Measurements from ENCODE around the gene SNX27.

Gene SNX27

DNA sequence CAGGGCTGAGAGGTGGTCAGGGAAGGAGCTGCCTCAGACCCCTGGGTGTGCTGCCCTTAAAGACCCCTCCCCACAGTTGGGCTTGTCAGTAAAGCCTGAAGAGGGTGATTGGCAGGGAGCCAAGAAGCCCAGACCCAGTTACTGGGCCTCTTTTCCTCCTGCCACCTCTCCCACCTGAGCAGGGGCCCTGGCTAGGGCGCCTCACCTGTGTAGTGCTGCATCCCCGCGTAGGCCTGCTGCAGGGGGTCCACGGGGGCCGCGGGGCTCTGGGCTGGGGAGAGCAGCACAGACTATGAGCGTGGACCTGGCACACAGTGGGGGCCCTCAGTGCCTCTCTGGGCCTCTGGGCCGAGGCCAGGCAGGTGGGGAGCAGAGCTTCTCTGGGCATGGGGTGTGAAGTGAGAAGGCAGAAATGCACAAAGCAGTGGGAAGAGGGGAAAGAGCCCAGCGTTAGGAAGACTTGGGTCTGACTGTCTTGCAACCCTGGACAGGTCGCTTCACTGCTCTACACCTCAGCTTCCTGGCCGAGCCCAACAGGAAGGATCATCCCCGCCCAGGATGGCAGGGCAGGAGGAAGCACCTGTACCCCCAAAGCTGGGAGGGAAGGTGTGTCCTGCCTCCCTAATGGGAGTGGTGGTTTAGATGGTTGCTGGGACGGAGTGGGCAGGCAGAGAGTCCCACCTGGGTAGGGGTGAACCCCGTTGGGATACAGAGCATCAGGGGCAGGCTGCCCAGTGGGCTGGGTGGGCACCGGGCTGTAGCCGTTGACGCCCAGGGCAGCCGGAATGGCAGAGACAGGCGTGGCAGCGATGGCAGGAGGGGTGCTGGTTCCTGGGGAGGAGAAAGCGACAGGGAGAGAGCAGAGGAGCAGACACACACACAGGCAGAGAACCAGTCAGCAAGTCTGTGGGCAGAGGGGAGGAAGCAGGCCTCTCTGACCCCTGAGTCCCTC, 94.9 kb downstream of the SNX27 start:
- DNase-seq, result no peak

DNA sequence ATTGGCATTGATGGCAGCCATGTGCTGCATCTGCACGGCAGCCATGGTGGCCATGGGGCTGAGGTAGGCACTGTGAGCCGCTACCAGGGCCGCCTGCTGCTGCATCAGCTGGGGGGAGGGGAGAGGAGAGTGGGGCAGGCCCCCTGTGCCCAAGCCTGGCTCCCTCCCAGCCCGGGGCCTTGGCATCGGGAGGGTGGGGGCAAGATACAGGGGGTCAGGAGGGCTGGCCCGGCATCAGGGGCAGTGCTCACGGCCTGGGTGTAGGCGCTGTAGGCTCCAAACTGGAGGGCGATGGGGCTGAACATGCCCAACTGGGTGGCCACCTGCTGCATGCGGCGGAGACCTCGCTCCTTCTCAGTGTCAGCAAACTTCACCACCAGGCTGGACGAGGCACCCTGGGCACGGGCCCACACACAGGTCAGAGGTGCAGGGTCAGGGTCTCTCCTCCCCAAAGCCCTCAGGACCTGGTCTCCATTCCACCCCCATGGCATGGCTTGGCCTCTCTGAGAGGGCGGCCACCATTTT, 95.8 kb downstream of the SNX27 start:
- no peak for DNase-seq

DNA sequence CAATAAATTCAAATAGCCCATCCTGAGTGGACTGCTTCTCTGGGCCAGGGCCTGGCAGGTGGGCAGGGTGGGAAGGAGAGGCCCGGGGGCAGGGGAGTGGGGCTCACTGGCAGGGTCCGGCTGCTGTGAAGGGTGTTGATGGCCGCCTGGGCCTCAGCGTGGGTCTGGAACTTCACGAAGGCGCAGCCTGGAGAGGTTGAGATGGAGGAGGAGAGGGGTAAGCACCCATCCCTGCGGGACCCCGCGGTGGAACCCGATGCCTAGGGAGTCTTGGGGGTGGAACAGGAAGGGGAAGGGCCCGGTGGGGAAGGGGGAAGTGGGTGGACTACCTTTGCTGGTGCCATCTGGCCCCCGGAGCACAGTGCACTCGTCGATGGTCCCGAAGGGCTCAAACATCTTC, 97.0 kb downstream of the SNX27 start:
- DNase-seq, result no peak

DNA sequence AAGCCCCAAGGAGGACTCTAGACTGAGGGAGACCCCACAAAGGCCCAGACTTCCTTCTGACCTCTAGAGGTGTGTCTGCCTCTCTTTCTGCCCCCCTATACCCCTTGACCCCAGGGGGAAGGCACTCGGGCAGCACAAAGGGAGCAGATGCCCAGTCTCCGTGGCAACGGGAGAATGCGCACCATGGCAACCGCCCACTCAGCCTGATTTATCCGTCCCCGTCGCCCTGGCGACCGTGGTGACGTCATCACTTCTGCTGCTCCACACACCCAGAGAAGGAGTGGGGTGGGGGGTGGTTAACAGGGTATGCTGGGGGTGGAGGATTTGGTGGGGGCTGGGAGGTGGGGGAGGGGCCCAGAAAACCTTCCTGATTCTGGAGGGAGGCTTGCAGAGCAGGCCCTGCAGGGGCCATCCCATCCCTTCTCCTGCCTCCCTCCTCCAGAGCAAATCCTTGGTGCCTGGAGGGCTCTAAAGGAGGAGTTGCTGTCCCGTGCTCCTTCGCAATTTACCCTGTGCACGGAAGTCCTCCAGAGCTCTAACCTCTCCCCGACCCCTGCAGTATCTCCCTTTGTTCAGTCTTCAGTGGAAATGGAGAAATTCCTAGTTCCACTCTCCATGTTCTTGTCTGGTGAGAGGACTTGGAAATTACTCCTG, 98.5 kb downstream of the SNX27 start:
- DNase-seq, result no peak

DNA sequence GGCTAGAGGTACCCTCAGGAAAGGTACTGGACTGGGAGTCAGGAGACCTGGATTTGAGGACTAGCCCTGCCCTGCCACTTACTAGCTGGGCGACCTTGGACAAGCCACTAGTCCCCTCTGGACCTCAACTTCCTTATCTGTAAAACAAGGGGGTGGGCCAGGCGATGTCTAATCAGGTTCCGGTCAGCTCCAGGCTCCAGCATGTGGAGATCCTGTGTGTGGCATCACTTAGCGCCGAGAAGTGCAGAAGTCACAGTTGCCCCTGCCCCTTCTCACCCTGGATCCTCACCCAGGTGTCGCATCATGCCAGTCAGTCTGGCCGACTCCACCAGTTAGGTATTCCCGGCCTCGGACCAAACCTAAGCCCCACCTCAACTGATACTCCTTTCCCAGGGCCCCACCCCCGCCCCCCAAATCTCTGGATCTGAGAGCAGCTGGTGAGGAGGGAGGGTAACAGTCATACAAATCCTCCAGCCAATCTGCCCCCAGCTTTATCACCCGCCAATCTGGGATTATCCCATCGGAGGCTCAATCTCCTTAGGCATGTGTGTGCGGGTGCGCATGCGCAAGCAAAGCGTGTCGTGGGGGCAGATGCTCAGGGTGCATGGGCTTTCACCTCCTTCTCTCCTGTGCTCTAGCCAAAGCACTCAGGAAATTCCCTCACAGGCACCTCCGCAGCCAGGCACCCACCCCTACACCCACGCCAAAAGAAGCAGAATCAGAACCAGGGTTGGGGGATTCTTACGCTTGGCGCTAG, 99.4 kb downstream of the SNX27 start:
- no peak for DNase-seq

DNA sequence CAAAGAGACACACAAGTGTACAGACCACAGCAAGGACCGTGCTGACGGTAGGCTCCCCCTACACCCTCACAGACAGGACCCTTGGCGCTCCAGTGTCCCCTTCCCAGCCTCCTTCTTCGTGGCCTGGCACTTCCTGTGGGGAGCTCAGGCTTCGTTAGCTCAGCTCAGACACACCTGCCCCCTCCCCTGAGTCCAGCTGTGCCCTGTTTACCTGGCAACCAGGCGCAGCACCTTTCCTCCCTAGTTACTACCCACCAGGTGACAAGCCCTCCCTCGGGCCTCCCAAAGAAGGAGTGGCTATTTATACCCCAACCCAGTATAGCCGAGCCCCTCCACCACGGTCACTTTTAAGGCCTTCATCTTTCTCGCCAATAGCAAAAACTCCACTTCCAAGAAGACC, 100.1 kb downstream of the SNX27 start:
- no peak for DNase-seq

DNA sequence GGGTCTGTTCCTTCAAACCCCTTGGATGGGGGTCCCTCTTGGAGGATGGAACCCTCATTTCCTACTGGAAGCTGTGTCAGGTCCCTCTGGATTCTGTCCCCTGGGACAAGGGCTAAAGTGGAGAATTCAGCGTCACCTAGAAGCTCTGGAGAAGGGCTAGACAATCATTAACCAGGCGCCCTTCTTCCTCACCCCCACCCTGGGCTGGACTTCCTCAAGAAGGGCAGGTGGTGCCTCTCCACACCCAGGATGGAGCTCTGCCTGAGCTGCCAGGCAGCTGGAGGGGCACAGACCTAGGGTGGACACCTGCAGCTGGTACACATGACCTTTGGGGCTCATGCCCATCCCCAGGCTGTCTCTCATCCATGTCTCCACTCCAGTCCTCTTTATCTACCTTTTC, 101.2 kb downstream of the SNX27 start:
- DNase-seq, result no peak

DNA sequence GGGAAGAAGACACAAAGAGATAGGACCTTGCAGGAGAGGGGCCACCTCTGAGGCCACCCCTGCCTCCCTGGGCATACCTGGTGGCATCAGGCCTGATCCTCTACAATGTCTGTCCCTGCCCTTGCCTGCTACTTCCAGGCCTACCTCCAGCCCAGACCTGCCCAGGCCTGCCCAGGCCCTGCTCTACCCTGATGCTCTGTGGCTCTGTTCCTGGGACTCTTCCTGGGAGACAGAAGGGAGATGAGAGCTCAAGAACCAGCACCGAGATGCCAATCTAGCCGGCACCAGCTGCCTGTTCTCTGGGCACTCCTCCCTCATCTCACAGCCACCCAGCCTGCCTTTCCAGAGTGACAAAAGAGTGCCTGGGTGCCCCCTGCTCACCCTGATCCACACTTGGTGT, 102.0 kb downstream of the SNX27 start:
- no peak for DNase-seq

DNA sequence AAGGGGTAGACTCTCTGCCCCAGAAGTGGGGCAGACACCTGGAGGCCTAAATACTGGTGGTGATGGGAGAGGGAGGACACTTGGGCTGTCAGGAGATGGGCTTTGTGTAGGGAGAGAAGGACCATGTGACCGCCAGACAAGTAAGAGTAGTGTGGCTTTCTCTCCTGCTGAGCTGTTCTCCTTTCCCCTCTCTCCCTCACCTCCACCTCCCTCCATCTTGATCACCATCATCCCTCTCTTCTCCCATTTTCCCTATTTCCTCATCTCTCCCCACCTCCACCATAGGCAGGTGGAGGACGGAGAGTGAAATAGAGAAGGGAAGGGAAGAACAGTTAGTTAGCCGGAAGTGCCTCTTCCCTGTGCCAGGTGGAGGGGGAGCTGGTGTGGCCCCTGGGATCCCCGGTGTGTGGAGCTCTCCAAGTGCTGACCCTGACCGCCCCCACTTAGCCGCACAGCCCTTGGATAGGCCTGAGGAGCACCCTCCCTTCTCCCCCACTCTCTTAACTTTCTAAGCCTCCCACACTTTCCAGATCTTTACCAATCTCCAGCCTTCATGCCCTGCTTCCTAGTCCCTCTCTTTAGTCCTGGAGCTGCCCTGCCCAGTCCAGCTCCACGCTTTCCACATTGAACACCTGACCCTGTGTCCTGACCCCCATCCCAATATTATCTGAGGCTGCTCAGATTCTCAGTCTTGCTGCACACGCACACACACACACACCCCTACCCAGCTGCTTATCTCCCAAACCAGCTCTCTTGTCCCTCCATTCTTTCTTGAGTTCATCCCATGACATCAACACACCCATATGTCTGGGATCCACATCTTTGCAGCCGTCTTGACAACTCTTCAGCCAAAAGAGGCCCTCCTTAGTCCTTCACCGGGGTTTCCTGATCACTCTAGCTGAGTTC, 103.2 kb downstream of the SNX27 start:
- no peak for DNase-seq

DNA sequence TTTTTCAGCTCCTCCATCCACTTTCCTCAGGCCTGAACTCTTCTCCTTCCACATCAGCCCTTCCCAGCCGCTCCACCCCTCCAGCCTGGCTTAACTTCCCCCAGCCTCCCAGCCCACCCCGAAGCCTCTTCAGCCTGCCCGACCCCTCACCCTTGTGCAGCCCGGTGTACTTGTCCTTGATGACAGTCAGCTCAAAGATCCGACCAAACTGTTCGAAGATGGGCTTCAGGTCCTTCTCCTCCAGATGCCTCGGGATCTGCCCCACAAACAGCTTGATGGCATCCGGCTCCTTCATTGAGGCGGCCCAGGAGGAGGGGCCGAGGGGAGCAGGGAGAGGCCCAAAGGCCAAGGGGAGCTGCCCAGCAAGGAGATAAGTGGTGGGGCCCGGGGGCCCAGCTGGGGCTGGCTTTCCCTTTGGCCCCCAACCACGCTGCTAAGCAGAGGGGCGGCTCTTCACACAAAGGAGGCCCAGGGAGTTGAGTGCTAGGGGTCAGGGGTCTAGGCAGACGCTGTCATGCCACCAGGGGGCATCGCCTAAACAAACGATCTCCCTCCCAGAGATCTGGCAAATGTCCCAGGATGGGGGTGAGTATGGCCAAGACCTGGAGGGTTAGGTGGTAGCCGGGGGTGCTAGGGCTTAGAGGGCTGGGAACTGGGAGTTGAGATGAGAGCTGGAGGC, 104.0 kb downstream of the SNX27 start:
- no peak for DNase-seq

DNA sequence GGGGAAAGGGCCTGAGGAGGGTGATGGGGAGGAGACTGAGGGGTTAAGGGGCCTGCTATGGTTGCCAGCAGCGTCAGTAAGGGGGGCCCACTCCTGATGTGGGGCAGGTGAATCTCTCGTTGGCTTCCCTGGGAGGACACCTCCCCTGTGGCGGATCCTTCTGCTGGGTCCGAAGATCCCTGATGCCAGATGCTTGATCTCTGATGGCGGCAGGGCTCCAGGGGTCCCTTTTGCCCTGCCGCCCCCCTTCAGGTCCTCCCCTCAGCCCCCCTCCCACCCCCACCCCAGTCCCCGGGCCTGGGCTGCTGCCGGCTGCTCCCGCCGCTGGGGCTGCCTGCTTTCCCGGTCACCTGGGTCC, 104.5 kb downstream of the SNX27 start:
- no peak for DNase-seq

DNA sequence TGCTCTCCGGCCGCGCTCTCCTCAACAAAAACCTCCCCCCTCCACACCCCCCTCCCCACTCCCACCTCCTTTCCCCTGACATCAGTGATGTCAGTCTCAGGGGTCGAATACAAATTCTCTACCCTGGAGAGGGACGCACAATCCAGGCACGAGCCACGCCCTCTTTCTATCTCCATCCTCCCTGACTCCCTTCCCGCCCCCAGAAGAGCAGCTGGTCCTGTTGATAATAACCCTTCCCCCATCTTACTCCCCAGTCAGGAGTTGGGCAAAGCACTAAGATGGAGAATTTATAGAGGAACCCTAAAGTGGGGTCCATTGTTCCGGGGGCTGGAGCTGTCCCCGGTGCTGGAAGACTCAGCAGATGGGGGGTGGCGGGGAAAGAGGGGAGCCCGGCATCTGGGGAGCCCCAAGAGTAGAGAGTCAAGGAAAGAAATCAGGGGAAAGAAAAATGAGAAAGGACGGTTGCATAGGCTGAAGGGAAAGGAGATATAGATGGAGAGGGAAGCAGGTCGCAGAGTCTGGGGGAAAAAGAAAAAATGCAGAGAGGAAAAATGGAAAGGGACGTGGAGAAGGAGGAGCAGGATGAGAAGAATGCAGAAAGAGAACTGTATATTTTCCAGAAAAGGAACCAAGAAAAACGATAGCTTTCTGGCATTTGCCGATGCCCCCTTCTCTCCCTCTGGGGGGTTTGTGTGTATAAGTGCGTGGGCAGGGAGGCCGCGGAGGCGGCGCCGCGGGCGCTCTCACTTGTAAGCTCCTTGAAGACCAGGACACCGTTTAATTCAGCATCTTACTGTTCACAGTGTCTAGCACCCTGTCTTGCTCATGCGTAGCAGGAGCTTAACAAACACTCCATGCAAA, 105.2 kb downstream of the SNX27 start, which contains the start of gene CELF3:
CELF3 (minus strand) TSS at position 33 of the 861 bp plus-strand sequence. CDS start 783 bp downstream, outside the sequence.
- no peak for DNase-seq

DNA sequence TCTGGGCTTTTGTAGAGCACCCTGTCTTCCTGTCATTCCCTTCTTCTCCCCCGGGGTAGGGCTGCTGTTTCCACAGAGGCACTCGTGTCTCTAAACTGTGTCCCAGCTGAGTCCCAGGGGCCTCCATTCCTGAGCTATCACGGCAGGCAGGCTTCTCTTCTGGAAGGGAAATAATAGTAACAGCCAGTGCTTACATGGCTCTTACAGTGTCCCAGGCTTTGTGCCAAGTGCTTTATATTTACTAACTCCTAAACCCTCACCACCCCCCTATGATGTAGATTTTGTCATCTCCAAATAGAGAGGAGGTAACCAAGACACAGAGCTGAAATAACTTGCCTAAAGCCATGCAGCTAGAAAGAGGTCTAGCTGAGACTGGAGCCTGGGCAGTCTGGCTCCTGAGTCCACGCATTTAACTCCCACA, 106.2 kb downstream of the SNX27 start:
- no peak for DNase-seq

DNA sequence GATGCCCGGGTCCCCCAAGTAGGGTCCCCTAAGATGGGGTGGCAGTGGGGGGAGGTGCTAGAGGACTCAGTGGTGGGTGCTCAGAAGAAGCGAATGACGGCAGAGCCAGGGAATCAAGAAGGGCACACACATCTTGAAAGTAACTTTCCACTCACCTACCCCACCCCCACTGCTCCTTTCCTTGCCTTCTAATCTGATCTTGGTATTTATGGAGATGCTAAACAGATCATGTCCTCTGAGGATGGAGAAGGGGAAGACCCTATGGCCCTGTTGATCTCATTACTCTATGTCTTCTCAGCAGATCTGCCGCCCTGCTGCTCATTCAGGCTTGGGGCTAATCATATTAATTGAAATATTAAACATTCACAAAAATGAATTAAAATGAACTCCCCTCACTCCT, 106.8 kb downstream of the SNX27 start:
- no peak for DNase-seq

DNA sequence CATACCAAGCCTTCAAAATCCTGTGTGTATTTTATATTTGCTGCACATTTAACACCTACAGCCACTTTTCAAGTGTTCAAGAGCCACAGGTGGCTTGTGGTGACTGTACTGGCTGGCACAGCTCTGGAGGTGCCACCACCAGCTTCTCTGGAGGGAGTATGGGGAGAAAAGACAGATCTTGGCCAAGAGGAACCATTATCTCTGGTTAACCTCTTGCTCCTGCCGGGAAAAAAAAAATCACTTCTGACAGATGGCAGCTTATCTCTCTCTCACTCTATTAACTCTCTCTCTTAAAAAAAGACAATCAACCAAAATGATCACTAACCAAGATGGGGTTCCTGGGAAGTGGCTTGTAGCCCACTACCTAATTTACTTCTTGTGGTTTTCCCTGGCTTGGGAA, 108.3 kb downstream of the SNX27 start:
- no peak for DNase-seq

DNA sequence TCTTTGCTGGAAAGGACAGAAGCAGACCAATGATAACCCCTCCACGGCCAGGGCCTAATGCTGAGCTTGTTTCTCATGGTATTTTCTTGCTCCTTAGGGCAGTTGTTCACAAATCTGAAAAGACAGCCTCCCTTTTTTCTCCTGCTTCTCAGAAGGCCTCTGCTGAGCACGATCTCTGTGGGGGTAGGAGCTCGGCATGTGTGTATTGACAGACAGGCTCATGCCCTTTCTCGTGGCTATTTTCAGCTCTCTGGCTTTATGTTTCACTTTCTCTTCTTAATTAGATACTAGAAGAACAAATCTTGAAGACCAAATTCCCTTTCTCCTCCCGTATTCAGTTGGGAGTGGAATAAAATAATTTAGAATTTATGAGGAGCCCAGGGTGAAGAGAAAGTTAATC, 108.7 kb downstream of the SNX27 start:
- no peak for DNase-seq

DNA sequence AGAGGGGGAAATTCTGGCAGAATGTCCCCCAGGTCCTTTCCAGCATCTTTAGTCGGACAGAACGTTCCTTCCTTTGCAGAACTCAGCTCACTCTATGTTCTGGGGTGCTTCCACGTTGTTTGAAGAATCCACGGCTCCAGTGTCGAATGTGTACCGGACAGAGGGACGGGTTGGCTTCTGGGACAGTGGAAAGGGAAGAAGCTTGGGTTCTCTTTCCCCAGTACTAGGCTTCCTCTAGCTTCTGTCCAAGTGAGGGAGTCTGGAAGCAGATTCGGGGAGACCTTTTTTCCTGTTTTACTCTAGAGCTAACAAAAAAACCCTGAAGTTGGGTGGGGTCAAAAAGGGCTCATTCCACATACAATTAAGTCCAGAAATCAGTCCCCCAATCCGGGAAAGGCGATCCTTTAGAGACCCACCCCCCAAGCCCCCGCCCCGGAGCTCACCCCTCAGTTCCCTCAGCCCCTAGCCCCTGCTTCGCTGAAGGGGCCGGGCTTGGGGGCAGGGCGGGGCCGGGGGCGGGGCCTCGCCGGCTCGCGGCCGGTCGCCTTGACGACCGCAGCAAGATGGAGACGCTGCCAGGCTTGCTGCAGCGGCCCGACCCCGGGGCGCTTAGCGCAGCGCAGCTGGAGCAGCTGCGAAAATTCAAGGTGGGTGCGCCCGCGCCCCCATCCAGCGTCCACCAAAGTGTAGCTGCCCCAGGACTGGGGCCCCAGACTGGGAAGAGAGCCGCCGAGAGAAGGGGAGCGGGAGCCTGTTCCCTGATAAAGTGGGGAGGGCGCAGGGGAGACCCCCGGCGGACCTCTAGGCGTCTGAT, 109.3 kb downstream of the SNX27 start, which contains the start of gene RIIAD1:
RIIAD1 (plus strand) TSS at position 549 of the 814 bp plus-strand sequence; CDS start at position 564, 15 bp downstream.
- peak in 1 of 4 experiments; percentile 40 for DNase-seq

DNA sequence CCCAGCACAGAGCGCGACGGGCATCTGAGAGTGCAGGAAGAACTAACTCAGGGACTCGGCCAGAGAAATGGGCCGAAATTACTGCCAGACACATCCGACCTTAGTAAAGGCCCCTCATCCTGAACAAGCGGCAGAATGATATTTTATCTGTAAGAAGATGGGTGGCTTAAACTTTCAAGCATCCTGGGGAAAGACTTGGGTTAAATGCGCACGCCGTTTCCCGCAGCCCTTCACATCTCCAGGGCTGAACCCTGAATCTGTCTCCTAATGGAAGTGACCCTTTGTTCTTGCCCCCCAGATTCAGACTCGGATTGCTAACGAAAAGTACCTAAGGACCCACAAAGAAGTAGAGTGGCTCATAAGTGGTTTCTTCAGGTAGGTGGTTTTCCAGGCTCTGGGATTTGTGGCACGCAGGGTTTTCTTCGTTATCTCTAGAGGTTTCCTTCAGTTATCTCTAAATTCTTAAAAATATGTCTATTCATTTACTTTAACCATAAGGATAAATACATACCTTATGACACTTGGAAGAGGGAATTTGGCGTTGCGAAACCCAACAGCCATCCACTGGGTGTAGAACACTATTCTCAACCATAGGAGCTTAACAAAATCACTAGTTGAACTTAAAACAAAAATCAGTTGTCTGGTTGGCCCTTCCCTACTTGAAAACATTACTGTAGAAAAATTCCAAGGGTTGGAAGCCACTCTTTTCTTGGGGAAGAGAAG, 110.1 kb downstream of the SNX27 start:
- no peak for DNase-seq
